Naive thymus-derived CD8-positive, alpha-beta T cell (primary cell): ENCODE measurements around the gene PLXNA2. TPM values are rescaled to one million over a fixed set of nuclear protein-coding genes. Genes with fewer than 3 reads are reported as not detected.

Experiments used
- ATAC-seq, 2 donors: fragments of 150-1000 bp; cut with Tn5 transposase in 1 of 2; sonication (Bioruptor Pico), chemical (Tn5 transposase) in 1 of 2; 1 replicate in 1 of 2; 2 replicates in 1 of 2; pipeline ENCODE4 v1.10.0; 2021; ENCODE audit warnings: mild to moderate bottlenecking in 2 of 2, moderate library complexity in 2 of 2
- POLR2A ChIA-PET: fragments of 350-600 bp; sonication (Branson Sonifier 250); formaldehyde crosslinking; loops from one replicate; lab custom pipeline; 2021; ENCODE audit warnings: antibody characterized with exemption; lab: Charles Lee
- DNase-seq, 10 donors: peaks; one replicate each; pipeline versions ENCODE4 v3.0.0 to v3.0.0-alpha.2; 2020 to 2022
- H3K27ac Mint-ChIP-seq, 10 donors: one replicate each; pipeline ENCODE4 v1.8.0; 2020 to 2022; ENCODE audit warnings: mild to moderate bottlenecking in 10 of 10, mixed read lengths in 10 of 10, moderate library complexity in 4 of 10, inconsistent platforms in 1 of 10
- H3K27me3 Mint-ChIP-seq, 5 donors: one replicate each; pipeline ENCODE4 v1.8.0; 2021 to 2022; ENCODE audit warnings: mixed read lengths in 5 of 5
- H3K36me3 Mint-ChIP-seq, 3 donors: one replicate each; pipeline ENCODE4 v1.8.0; 2020 to 2022; ENCODE audit warnings: mixed read lengths in 3 of 3, mild to moderate bottlenecking in 2 of 3, inconsistent platforms in 1 of 3
- H3K4me1 Mint-ChIP-seq, 4 donors: one replicate each; pipeline ENCODE4 v1.8.0; 2021 to 2022; ENCODE audit warnings: mixed read lengths in 4 of 4
- H3K4me3 Mint-ChIP-seq, 10 donors: one replicate each; pipeline ENCODE4 v1.8.0; 2020 to 2022; ENCODE audit warnings: mild to moderate bottlenecking in 10 of 10, mixed read lengths in 10 of 10, moderate library complexity in 6 of 10, inconsistent platforms in 1 of 10
- H3K9me3 Mint-ChIP-seq, 9 donors: one replicate each; pipeline ENCODE4 v1.8.0; 2020 to 2022; ENCODE audit warnings: mixed read lengths in 9 of 9, mild to moderate bottlenecking in 3 of 9, inconsistent platforms in 1 of 9, moderate library complexity in 1 of 9
- polyA plus RNA-seq, 3 donors: library from polyadenylated mRNA; unstranded; fragments of 300-500 nt; fragmentation: Illumina TruSeq; gene quantifications; one replicate each; pipeline ENCODE4 v1.2.3, GENCODE V29; 2021
- total RNA-seq, 8 experiments: library from RNA in 2 of 8; stranded (reverse) in 2 of 8; gene quantifications; one replicate each; pipeline ENCODE4 v1.2.3 and lab custom pipeline; 2021 to 2026

Gene PLXNA2
- total and polyA plus RNA-seq, 5 experiments from 2014 or later: 0.06 to 7.7 (median 0.14) TPM

GRCh38 chr1:208108646-208109330 lies 135.4 kb downstream of the PLXNA2 start:
- no peak for DNase-seq
- no peak overlapping the region for H3K4me3 Mint-ChIP-seq
- POLR2A ChIA-PET: no interaction called here
- H3K9me3 Mint-ChIP-seq: no peaks in the 10 kb centered on the region
- H3K36me3 Mint-ChIP-seq: no peaks in the 10 kb centered on the region
- H3K27me3 Mint-ChIP-seq: peaks cover 0 to 2% (median 0%) of the 10 kb centered on the region in 5 donors
- no peak overlapping the region for H3K27ac Mint-ChIP-seq
- no peaks in the 10 kb centered on the region for H3K4me1 Mint-ChIP-seq
- ATAC-seq: no peak

- no peak overlapping the region for H3K4me3 Mint-ChIP-seq
- no peaks in the 10 kb centered on the region for H3K9me3 Mint-ChIP-seq
- no peaks in the 10 kb centered on the region for H3K4me1 Mint-ChIP-seq
- no peak overlapping the region for H3K27ac Mint-ChIP-seq
- H3K27me3 Mint-ChIP-seq: peaks cover 0 to 2% (median 0%) of the 10 kb centered on the region in 5 donors
- POLR2A ChIA-PET: no interaction called here
- no peak for ATAC-seq
- H3K36me3 Mint-ChIP-seq: no peaks in the 10 kb centered on the region
- DNase-seq: no peak
Measured at GRCh38 chr1:208108213-208108608, 136.0 kb downstream of the PLXNA2 start.

GRCh38 chr1:208107425-208108212 lies 136.6 kb downstream of the PLXNA2 start:
- no peaks in the 10 kb centered on the region for H3K9me3 Mint-ChIP-seq
- peaks cover 0 to 2% (median 0%) of the 10 kb centered on the region in 5 donors for H3K27me3 Mint-ChIP-seq
- no peak overlapping the region for H3K4me3 Mint-ChIP-seq
- no peak for ATAC-seq
- POLR2A ChIA-PET: no interaction called here
- H3K4me1 Mint-ChIP-seq: no peaks in the 10 kb centered on the region
- H3K36me3 Mint-ChIP-seq: no peaks in the 10 kb centered on the region
- DNase-seq: no peak
- H3K27ac Mint-ChIP-seq: no peak overlapping the region

GRCh38 chr1:208106218-208106617 lies 138.0 kb downstream of the PLXNA2 start:
- Mint-ChIP-seq H3K36me3 (no peaks in the 10 kb centered on the region), H3K9me3 (no peaks in the 10 kb centered on the region), H3K4me3 (no peak overlapping the region), H3K27me3 (peaks cover 0 to 2% (median 0%) of the 10 kb centered on the region in 5 donors), H3K27ac (no peak overlapping the region), H3K4me1 (no peaks in the 10 kb centered on the region)
- DNase-seq (no peak), ATAC-seq (no peak)
- POLR2A ChIA-PET: no interaction called here

GRCh38 chr1:208105756-208106155 lies 138.4 kb downstream of the PLXNA2 start:
- Mint-ChIP-seq H3K9me3 (no peaks in the 10 kb centered on the region), H3K4me1 (no peaks in the 10 kb centered on the region), H3K27ac (no peak overlapping the region), H3K36me3 (no peaks in the 10 kb centered on the region), H3K4me3 (no peak overlapping the region), H3K27me3 (peaks cover 0 to 2% (median 0%) of the 10 kb centered on the region in 5 donors)
- DNase-seq (no peak), ATAC-seq (no peak)
- POLR2A ChIA-PET: no interaction called here

GRCh38 chr1:208103597-208104513 lies 140.3 kb downstream of the PLXNA2 start:
- H3K27ac Mint-ChIP-seq: no peak overlapping the region
- no peaks in the 10 kb centered on the region for H3K36me3 Mint-ChIP-seq
- ATAC-seq (no peak), DNase-seq (no peak)
- no peaks in the 10 kb centered on the region for H3K9me3 Mint-ChIP-seq
- no peak overlapping the region for H3K4me3 Mint-ChIP-seq
- H3K27me3 Mint-ChIP-seq: no peaks in the 10 kb centered on the region
- H3K4me1 Mint-ChIP-seq: no peaks in the 10 kb centered on the region
- POLR2A ChIA-PET: no interaction called here

GRCh38 chr1:208101661-208102431 lies 142.3 kb downstream of the PLXNA2 start:
- POLR2A ChIA-PET: no interaction called here
- no peak overlapping the region for H3K27ac Mint-ChIP-seq
- H3K4me3 Mint-ChIP-seq: no peak overlapping the region

GRCh38 chr1:208100906-208101305 lies 143.3 kb downstream of the PLXNA2 start:
- H3K27me3 Mint-ChIP-seq: no peaks in the 10 kb centered on the region
- no peak overlapping the region for H3K4me3 Mint-ChIP-seq
- H3K4me1 Mint-ChIP-seq: no peaks in the 10 kb centered on the region
- POLR2A ChIA-PET: no interaction called here
- H3K36me3 Mint-ChIP-seq: no peaks in the 10 kb centered on the region
- ATAC-seq (no peak), DNase-seq (no peak)
- H3K9me3 Mint-ChIP-seq: no peaks in the 10 kb centered on the region
- no peak overlapping the region for H3K27ac Mint-ChIP-seq

More at GRCh38 chr1:208101661-208102431, 142.3 kb downstream of the PLXNA2 start:
- Mint-ChIP-seq H3K9me3 (no peaks in the 10 kb centered on the region), H3K36me3 (no peaks in the 10 kb centered on the region), H3K27me3 (no peaks in the 10 kb centered on the region), H3K4me1 (no peaks in the 10 kb centered on the region)
- ATAC-seq (no peak), DNase-seq (no peak)

- ATAC-seq: no peak
- H3K4me3 Mint-ChIP-seq: no peak overlapping the region
Measured at GRCh38 chr1:208100106-208100505, 144.1 kb downstream of the PLXNA2 start.

GRCh38 chr1:208098773-208099172 lies 145.4 kb downstream of the PLXNA2 start:
- DNase-seq: no peak
- Mint-ChIP-seq H3K4me1 (no peaks in the 10 kb centered on the region), H3K9me3 (no peaks in the 10 kb centered on the region), H3K27ac (no peak overlapping the region), H3K27me3 (no peaks in the 10 kb centered on the region), H3K36me3 (no peaks in the 10 kb centered on the region), H3K4me3 (no peak overlapping the region)
- ATAC-seq: no peak
- POLR2A ChIA-PET: no interaction called here

More at GRCh38 chr1:208100106-208100505, 144.1 kb downstream of the PLXNA2 start:
- no peaks in the 10 kb centered on the region for H3K27me3 Mint-ChIP-seq
- DNase-seq: no peak
- no peaks in the 10 kb centered on the region for H3K36me3 Mint-ChIP-seq
- POLR2A ChIA-PET: no interaction called here
- no peak overlapping the region for H3K27ac Mint-ChIP-seq
- H3K9me3 Mint-ChIP-seq: no peaks in the 10 kb centered on the region
- H3K4me1 Mint-ChIP-seq: no peaks in the 10 kb centered on the region

GRCh38 chr1:208093754-208094719 lies 150.1 kb downstream of the PLXNA2 start:
- ATAC-seq (peak; percentile 57 to 58), DNase-seq (peak; percentile 30 to 77 (median 54))
- no peaks in the 10 kb centered on the region for H3K4me1 Mint-ChIP-seq
- no peaks in the 10 kb centered on the region for H3K27me3 Mint-ChIP-seq
- H3K27ac Mint-ChIP-seq: peak overlapping the region in 4 of 10 donors; percentile 60 to 76 (median 72)
- no peaks in the 10 kb centered on the region for H3K36me3 Mint-ChIP-seq
- no peaks in the 10 kb centered on the region for H3K9me3 Mint-ChIP-seq
- POLR2A ChIA-PET: no interaction called here
- no peak overlapping the region for H3K4me3 Mint-ChIP-seq
